K562 (cell line): Measurements from ENCODE around the gene IFNGR1. TPM values are rescaled to one million over a fixed set of nuclear protein-coding genes. Genes with fewer than 3 reads are reported as not detected.

Experiments used
- ATAC-seq: fragments of 200-7000 bp; cut with Tn5 transposase; 3 replicates; pipeline ENCODE4 v1.9.1; 2020; ENCODE audit warnings: moderate library complexity
- BruUV-seq: library from RNA; stranded (reverse); fragments of 400-500 nt; replicated peaks from 2 replicates; lab custom pipeline; 2021; lab: Mats Ljungman, UMichigan
- CTCF ChIA-PET: fragments of 300-600 bp; formaldehyde crosslinking; extraction: SDS; loops from one replicate; lab custom pipeline; 2021; ENCODE audit warnings: low intra/inter-chr PET ratio; lab: Yijun Ruan, JAX
- POLR2A ChIA-PET: fragments of 300-600, 350-650 bp; sonication (Branson Sonifier 250); formaldehyde crosslinking; extraction: SDS; loops from one replicate; lab custom pipeline; 2021; ENCODE audit warnings: antibody characterized with exemption, inconsistent platforms; lab: Yijun Ruan, JAX
- DNase-seq, 4 experiments: peaks; one replicate each; pipeline versions ENCODE4 v3.0.0 to v3.0.0-alpha.2; 2011 to 2018; ENCODE audit warnings: low spot score in 3 of 4, mixed read lengths in 3 of 4; ENCODE audit errors: extremely low read depth in 1 of 4
- FAIRE-seq: peaks from 2 replicates; lab custom pipeline; 2011; peaks lifted over from hg19 to GRCh38; lab: Jason Lieb, UNC
- H2AFZ ChIP-seq: 2 replicates; pipeline ENCODE4 v1.6.0; 2011; ENCODE audit warnings: low read depth, low read length, control low read depth, inconsistent platforms
- H3K27ac ChIP-seq: fragments of 200-600 bp; 3 replicates; pipeline ENCODE4 v1.8.0; 2011; ENCODE audit warnings: low read depth, mild to moderate bottlenecking, control low read depth, inconsistent platforms, low read length, moderate library complexity, mixed read lengths; ENCODE audit errors: extremely low read depth
- H3K27me3 ChIP-seq, 2 experiments: fragments of 300-600 bp in 1 of 2; 2 replicates in 1 of 2; 3 replicates in 1 of 2; pipeline versions ENCODE4 v1.6.0 to v1.8.0; 2011; ENCODE audit warnings: inconsistent platforms in 2 of 2, low read length in 2 of 2, mild to moderate bottlenecking in 1 of 2, mixed read lengths in 1 of 2, moderate library complexity in 1 of 2; ENCODE audit not compliant: control insufficient read depth in 2 of 2, insufficient read depth in 2 of 2
- H3K36me3 ChIP-seq: fragments of 300-600 bp; 3 replicates; pipeline ENCODE4 v1.8.0; 2011; ENCODE audit warnings: mild to moderate bottlenecking, low read length, inconsistent platforms; ENCODE audit not compliant: control insufficient read depth, insufficient read depth
- H3K4me1 ChIP-seq, 2 experiments: fragments of 200-600 bp in 1 of 2; replicated peaks in 1 of 2; 2 replicates in 1 of 2; 3 replicates in 1 of 2; pipeline versions ENCODE4 v1.5.1 to v1.8.0; 2011; ENCODE audit warnings: inconsistent platforms in 2 of 2, low read length in 2 of 2, mild to moderate bottlenecking in 1 of 2, mixed read lengths in 1 of 2, moderate library complexity in 1 of 2; ENCODE audit not compliant: control insufficient read depth in 2 of 2, insufficient read depth in 2 of 2
- H3K4me2 ChIP-seq: 2 replicates; pipeline ENCODE4 v1.6.1; 2011; ENCODE audit warnings: low read length, control low read depth, inconsistent platforms, mixed read lengths; ENCODE audit not compliant: insufficient read depth
- H3K4me3 ChIP-seq: fragments of 200-600 bp; sonication (generic), shearing (Covaris generic); 2 replicates; pipeline ENCODE4 v1.5.1; 2016; ENCODE audit warnings: control low read depth, inconsistent platforms
- H3K79me2 ChIP-seq: fragments of 200-600 bp; 3 replicates; pipeline ENCODE4 v1.8.0; 2011; ENCODE audit warnings: low read length, inconsistent platforms; ENCODE audit not compliant: control insufficient read depth, insufficient read depth
- H3K9ac ChIP-seq, 2 experiments: 2 replicates each; pipeline versions ENCODE4 v1.6.0 to v1.6.1; 2011; ENCODE audit warnings: low read depth in 2 of 2, low read length in 2 of 2, control low read depth in 1 of 2, inconsistent platforms in 1 of 2, mild to moderate bottlenecking in 1 of 2, mixed read lengths in 1 of 2; ENCODE audit not compliant: insufficient read depth in 1 of 2
- H3K9me1 ChIP-seq: one replicate; pipeline ENCODE4 v1.6.0; 2011; ENCODE audit warnings: inconsistent platforms, mild to moderate bottlenecking, low read length, moderate library complexity; ENCODE audit not compliant: control insufficient read depth, insufficient read depth
- H3K9me3 ChIP-seq: replicated peaks from 2 replicates; pipeline ENCODE4 v1.5.1; 2011; ENCODE audit warnings: low read depth, low read length, inconsistent platforms; ENCODE audit not compliant: control insufficient read depth, insufficient read depth
- H4K20me1 ChIP-seq: replicated peaks from 2 replicates; pipeline ENCODE4 v1.6.1; 2011; ENCODE audit warnings: low read length, inconsistent platforms, mixed read lengths; ENCODE audit not compliant: control insufficient read depth, insufficient read depth
- BHLHE40 ChIP-seq: IDR thresholded peaks from 2 replicates; pipeline ENCODE4 v1.6.1; 2011; ENCODE audit warnings: low read length, improper control_type of control experiment
- C11orf30 ChIP-seq: fragments of 450-650 bp; IDR thresholded peaks from 2 replicates; pipeline ENCODE4 v1.6.1; 2016; ENCODE audit warnings: low read depth, mild to moderate bottlenecking
- DLX4 ChIP-seq: fragments of 250-450 bp; sonication (Bioruptor Pico); IDR thresholded peaks from 2 replicates; pipeline ENCODE4 v1.6.1; 2021; ENCODE audit warnings: mild to moderate bottlenecking
- HNRNPH1 ChIP-seq: fragments of 200-400 bp; formaldehyde crosslinking; optimal IDR thresholded peaks from 2 replicates; pipeline ENCODE3; 2017; ENCODE audit warnings: low read depth, mild to moderate bottlenecking, low read length, moderate library complexity
- ZBED1 ChIP-seq: IDR thresholded peaks from 2 replicates; pipeline ENCODE4 v1.6.1; 2014
- ZBTB9 ChIP-seq: fragments of 450-650 bp; formaldehyde crosslinking; IDR thresholded peaks from 2 replicates; pipeline ENCODE4 v1.4.0; 2020; ENCODE audit warnings: mild to moderate bottlenecking, moderate library complexity
- ZNF232 ChIP-seq: sonication (generic); formaldehyde crosslinking; IDR thresholded peaks from 2 replicates; pipeline ENCODE4 v1.8.0; 2022; ENCODE audit warnings: mild to moderate bottlenecking, missing genetic modification reagents
- ZNF583 ChIP-seq: fragments of 250-450 bp; sonication (Bioruptor Pico); IDR thresholded peaks from 2 replicates; pipeline ENCODE4 v1.4.0; 2020
- WGBS: fragments of 100-300 bp; shearing (Covaris generic); methylation state at CpG from one replicate; pipeline ENCODE4 v1.1.6; 2016; ENCODE audit warnings: low coverage, mixed read lengths; ENCODE audit not compliant: insufficient coverage; ENCODE audit errors: missing lambda C conversion rate; 5-methylcytosine and 5-hydroxymethylcytosine counted together
- in situ Hi-C: fragments of 300-500 bp; cut with MboI; formaldehyde crosslinking; loops from 4 replicates; pipeline ENCODE4 v1.15.0; 2018; ENCODE audit warnings: inconsistent platforms, mixed read lengths
- intact Hi-C: fragments of 100-400 bp; cut with micrococcal nuclease; formaldehyde crosslinking; loops from 2 replicates; pipeline ENCODE4 v1.14.2; 2022
- polyA plus RNA-seq, 8 experiments: library from polyadenylated mRNA; depleted of rRNA in 4 of 8; stranded (reverse) in 5 of 8; unstranded in 3 of 8; fragments of >200 nt; fragmentation: Nextera tagmentation in 2 of 8; fragmentation: Illumina TruSeq in 1 of 8; extraction: Ambion mirVana in 2 of 8; extraction: Trizol in 1 of 8; gene quantifications; 2 replicates each; pipeline versions ENCODE4 v1.2.1 to v1.2.3, GENCODE V29; 2011 to 2014; ENCODE audit warnings: inconsistent platforms in 1 of 8, missing spikeins in 1 of 8
- total RNA-seq, 7 experiments: library from RNA; depleted of rRNA in 6 of 7; stranded (reverse); fragments of >200 nt in 6 of 7; fragmentation: Illumina TruSeq in 2 of 7; extraction: Trizol in 2 of 7; gene quantifications; 2 replicates each; pipeline versions ENCODE4 v1.2.1 to v1.2.3, GENCODE V29; 2011 to 2021; ENCODE audit warnings: low replicate concordance in 1 of 7

Gene IFNGR1
- total and polyA plus RNA-seq, 9 of the 15 experiments (the other 6 are each of a cell fraction or from before 2014, with no cell fraction given), result 14.7 to 47.0 (median 26.7) TPM

- TF ChIP-seq C11orf30 (no peak), DLX4 (CRISPR knock-in tag) (no peak)
Observed at GRCh38 chr6:137246164-137246563, 27.0 kb upstream of the IFNGR1 start (continued).

GRCh38 chr6:137241481-137242038, 22.4 kb upstream of the IFNGR1 start:
- ATAC-seq (no peak), DNase-seq (no peak), FAIRE-seq (no peak)
- H3K9me3 ChIP-seq, result no peaks in the 10 kb centered on the region
- no peaks in the 10 kb centered on the region for H3K4me1 ChIP-seq
- TF ChIP-seq BHLHE40 (no peak), ZBTB9 (CRISPR knock-in tag) (no peak), ZBED1 (no peak), ZNF583 (CRISPR knock-in tag) (no peak), HNRNPH1 (no peak), ZNF232 (no peak)
- in situ Hi-C loops, result no loop called here
- H3K79me2 ChIP-seq, result no peaks in the 10 kb centered on the region
- no peak overlapping the region for H3K9ac ChIP-seq
- H4K20me1 ChIP-seq, result no peaks in the 10 kb centered on the region
- H3K36me3 ChIP-seq, result no peaks in the 10 kb centered on the region
- CTCF ChIA-PET, result no interaction called here
- no peak overlapping the region for H3K4me2 ChIP-seq
- peaks cover 4 to 7% of the 10 kb centered on the region in 2 experiments; a peak in 4 of 5 replicates for H3K27me3 ChIP-seq
- H2AFZ ChIP-seq, result no peak overlapping the region
- no peak overlapping the region for H3K4me3 ChIP-seq
- 7% methylated on average over 3 of the region's 3 CpGs for WGBS
- no peaks in the 10 kb centered on the region for H3K9me1 ChIP-seq
- no TSS peak for BruUV-seq
- POLR2A ChIA-PET, result interaction anchor here (0.8 kb wide), 1 partner anchor 102 kb away, joined by 4 read pairs; no protein-coding TSS in a partner anchor
- H3K27ac ChIP-seq, result no peak overlapping the region
- intact Hi-C loops, result no loop called here
